Endothelial cell of umbilical vein (primary cell): Measurements from ENCODE around the gene SLC12A8. TPM values are rescaled to one million over a fixed set of nuclear protein-coding genes. Genes with fewer than 3 reads are reported as not detected.

Experiments used
- BruUV-seq: library from RNA; stranded (reverse); fragments of 400-500 nt; replicated peaks from 2 replicates; lab custom pipeline; 2021; lab: Mats Ljungman, UMichigan
- CTCF ChIA-PET: fragments of 300-600, 350-600 bp; sonication (Branson Sonifier 250); formaldehyde crosslinking; loops from one replicate; lab custom pipeline; 2021; ENCODE audit warnings: antibody characterized with exemption, inconsistent platforms; lab: Charles Lee
- POLR2A ChIA-PET: fragments of 300-600, 350-600 bp; sonication (Branson Sonifier 250); formaldehyde crosslinking; loops from one replicate; lab custom pipeline; 2021; ENCODE audit warnings: antibody characterized with exemption, inconsistent platforms; lab: Charles Lee
- DNase-seq: peaks from one replicate; pipeline ENCODE4 v3.0.0-alpha.2; 2011; ENCODE audit warnings: low read depth, low spot score
- FAIRE-seq: peaks from 2 replicates; lab custom pipeline; 2011; peaks lifted over from hg19 to GRCh38; lab: Jason Lieb, UNC
- H2AFZ ChIP-seq: 2 replicates; pipeline ENCODE4 v1.6.0; 2012; ENCODE audit warnings: low read depth, low read length, control low read depth, inconsistent platforms
- H3K27ac ChIP-seq: 2 replicates; pipeline ENCODE4 v1.5.1; 2011; ENCODE audit warnings: low read depth, mild to moderate bottlenecking, control low read depth, low read length, moderate library complexity; ENCODE audit not compliant: insufficient read depth
- H3K27me3 ChIP-seq, 2 experiments: 2 replicates each; pipeline versions ENCODE4 v1.6.0 to v1.6.1; 2011; ENCODE audit warnings: low read length in 2 of 2, mixed read lengths in 1 of 2; ENCODE audit not compliant: control insufficient read depth in 2 of 2, insufficient read depth in 2 of 2
- H3K36me3 ChIP-seq, 2 experiments: 2 replicates in 1 of 2; 3 replicates in 1 of 2; pipeline ENCODE4 v1.5.1; 2011; ENCODE audit warnings: low read length in 2 of 2, mild to moderate bottlenecking in 1 of 2, moderate library complexity in 1 of 2; ENCODE audit not compliant: control insufficient read depth in 2 of 2, insufficient read depth in 2 of 2; ENCODE audit errors: extremely low read depth in 1 of 2
- H3K4me1 ChIP-seq: 3 replicates; pipeline ENCODE4 v1.5.1; 2011; ENCODE audit warnings: mild to moderate bottlenecking, low read length; ENCODE audit not compliant: control insufficient read depth, insufficient read depth; ENCODE audit errors: extremely low read depth
- H3K4me2 ChIP-seq: 2 replicates; pipeline ENCODE4 v1.6.1; 2011; ENCODE audit warnings: low read length, control low read depth, mixed read lengths; ENCODE audit not compliant: insufficient read depth
- H3K4me3 ChIP-seq, 3 experiments: fragments of 200-600 bp in 1 of 3; sonication (generic), shearing (Covaris generic) in 1 of 3; replicated peaks in 1 of 3; 2 replicates each; pipeline ENCODE4 v1.5.1; 2011 to 2016; ENCODE audit warnings: control low read depth in 3 of 3, low read length in 3 of 3, mild to moderate bottlenecking in 2 of 3, inconsistent platforms in 1 of 3, low read depth in 1 of 3, moderate library complexity in 1 of 3; ENCODE audit not compliant: insufficient read depth in 1 of 3
- H3K79me2 ChIP-seq: 2 replicates; pipeline ENCODE4 v1.6.0; 2012; ENCODE audit warnings: low read length, inconsistent platforms; ENCODE audit not compliant: control insufficient read depth, insufficient read depth
- H3K9ac ChIP-seq: replicated peaks from 2 replicates; pipeline ENCODE3; 2011; ENCODE audit warnings: low read length, control low read depth; ENCODE audit not compliant: insufficient read depth; ENCODE audit errors: extremely low read depth
- H3K9me1 ChIP-seq: replicated peaks from 3 replicates; pipeline ENCODE4 v1.6.0; 2011; ENCODE audit warnings: mild to moderate bottlenecking, low read length; ENCODE audit not compliant: control insufficient read depth, insufficient read depth; ENCODE audit errors: extremely low read depth
- H3K9me3 ChIP-seq: replicated peaks from 2 replicates; pipeline ENCODE4 v1.5.1; 2012; ENCODE audit warnings: low read length, inconsistent platforms; ENCODE audit not compliant: control insufficient read depth, insufficient read depth
- H4K20me1 ChIP-seq: replicated peaks from 2 replicates; pipeline ENCODE3; 2011; ENCODE audit warnings: mild to moderate bottlenecking, low read length; ENCODE audit not compliant: control insufficient read depth, insufficient read depth; ENCODE audit errors: extremely low read depth
- CTCF ChIP-seq, 2 donors: IDR thresholded peaks; 1 replicate in 1 of 2; 2 replicates in 1 of 2; pipeline ENCODE4 v1.5.1; 2011; ENCODE audit warnings: low read length in 2 of 2, mild to moderate bottlenecking in 2 of 2, moderate library complexity in 2 of 2, control low read depth in 1 of 2, inconsistent platforms in 1 of 2, low read depth in 1 of 2; ENCODE audit not compliant: insufficient read depth in 1 of 2; ENCODE audit errors: extremely low read depth in 1 of 2
- EZH2 ChIP-seq: IDR thresholded peaks from 2 replicates; pipeline ENCODE4 v1.6.1; 2012; ENCODE audit warnings: borderline replicate concordance, low read depth, mild to moderate bottlenecking, moderate library complexity, low read length, inconsistent platforms; ENCODE audit not compliant: severe bottlenecking
- FOS ChIP-seq: IDR thresholded peaks from 2 replicates; pipeline ENCODE4 v1.6.1; 2011; ENCODE audit warnings: mild to moderate bottlenecking, low read length, moderate library complexity, borderline replicate concordance; ENCODE audit not compliant: insufficient read depth
- GATA2 ChIP-seq: IDR thresholded peaks from 2 replicates; pipeline ENCODE4 v1.7.0; 2011; ENCODE audit warnings: low read depth, mild to moderate bottlenecking, moderate library complexity, mixed read lengths, low read length; ENCODE audit not compliant: insufficient read length, insufficient read depth
- JUN ChIP-seq: IDR thresholded peaks from 2 replicates; pipeline ENCODE4 v1.6.1; 2011; ENCODE audit warnings: borderline replicate concordance, low read depth; ENCODE audit not compliant: insufficient read length, insufficient read depth
- MYC ChIP-seq: IDR thresholded peaks from one replicate; pipeline ENCODE4 v1.6.1; 2011; ENCODE audit warnings: mild to moderate bottlenecking, low read depth, low read length
- POLR2A ChIP-seq: IDR thresholded peaks from 2 replicates; pipeline ENCODE4 v1.6.1; 2012; ENCODE audit warnings: low read depth, mild to moderate bottlenecking, control low read depth, low read length
- POLR2AphosphoS5 ChIP-seq: IDR thresholded peaks from 2 replicates; pipeline ENCODE4 v1.6.1; 2012; ENCODE audit warnings: low read depth, mild to moderate bottlenecking, control low read depth, low read length, moderate library complexity; ENCODE audit not compliant: insufficient read depth
- dilution Hi-C: fragments of 300-500 bp; cut with MboI; formaldehyde crosslinking; loops from one replicate; pipeline ENCODE4 v1.15.0; 2019; ENCODE audit warnings: low sequenced_read_pairs; ENCODE audit not compliant: extremely low pct_ligation_motif_present
- intact Hi-C: fragments of 100-400 bp; cut with micrococcal nuclease; formaldehyde crosslinking; loops from one replicate; pipeline ENCODE4 v1.10.0; 2022
- polyA plus RNA-seq, 4 experiments: library from polyadenylated mRNA; depleted of rRNA in 3 of 4; stranded (reverse) in 3 of 4; unstranded in 1 of 4; fragments of >200 nt; gene quantifications; 2 replicates each; pipeline versions ENCODE4 v1.2.1 to v1.2.3, GENCODE V29; 2011 to 2012; ENCODE audit warnings: missing spikeins in 1 of 4
- total RNA-seq: library from RNA; stranded (reverse); gene quantifications from 2 replicates; pipeline ENCODE4 v1.2.3, GENCODE V29; 2021
- TF ChIP-seq, protein P1 (sequence below): IDR thresholded peaks from 2 replicates; pipeline ENCODE4 v1.6.1; 2011; ENCODE audit not compliant: insufficient read depth, insufficient read length

SLC12A8 gene
- total and polyA plus RNA-seq, 2 donors (not counting 3 experiments of a cell fraction or from before 2014, with no cell fraction given) = 0.86 to 0.90 TPM

DNA sequence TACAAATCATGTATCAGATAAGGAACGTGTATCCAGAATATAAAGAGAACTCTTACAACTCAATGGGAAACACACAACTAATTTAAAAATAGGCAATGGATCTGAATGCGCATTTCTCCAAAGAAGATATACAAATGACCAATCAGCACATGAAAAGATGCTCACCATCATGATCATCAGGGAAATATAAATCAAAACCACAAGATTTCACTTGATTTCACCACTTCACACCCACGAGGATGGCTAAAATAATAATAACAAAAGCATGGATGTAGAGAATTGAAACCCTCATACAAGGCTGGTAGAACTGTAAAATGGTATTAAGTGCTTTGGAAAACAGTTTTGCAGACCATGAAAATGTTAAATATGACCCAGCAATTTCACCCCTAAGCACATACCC is 26.7 kb upstream of the SLC12A8 start:
- no peaks in the 10 kb centered on the region for H3K9me1 ChIP-seq
- no peaks in the 10 kb centered on the region for H3K4me1 ChIP-seq
- BruUV-seq = no TSS peak
- no peak overlapping the region for H3K4me3 ChIP-seq
- no peak overlapping the region for H2AFZ ChIP-seq
- TF ChIP-seq POLR2AphosphoS5 (no peak), GATA2 (no peak), FOS (no peak), CTCF (IDR thresholded peaks at IDR 0.05; ENCODE audit: extremely low read depth in 1 of 2, insufficient read depth in 1 of 2, low read depth in 1 of 2, low read length in 2 of 2) (no peak)
- TF ChIP-seq, protein P1, sequence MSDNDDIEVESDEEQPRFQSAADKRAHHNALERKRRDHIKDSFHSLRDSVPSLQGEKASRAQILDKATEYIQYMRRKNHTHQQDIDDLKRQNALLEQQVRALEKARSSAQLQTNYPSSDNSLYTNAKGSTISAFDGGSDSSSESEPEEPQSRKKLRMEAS = no peak
- H3K27me3 ChIP-seq = no peaks in the 10 kb centered on the region
- no peaks in the 10 kb centered on the region for H3K9me3 ChIP-seq
- FAIRE-seq (no peak), DNase-seq (no peak)
- dilution Hi-C loops = no loop called here
- H3K9ac ChIP-seq = no peak overlapping the region
- POLR2A ChIA-PET = no interaction called here
- intact Hi-C loops = no loop called here
- no peaks in the 10 kb centered on the region for H3K79me2 ChIP-seq
- CTCF ChIA-PET = no interaction called here
- no peaks in the 10 kb centered on the region for H3K36me3 ChIP-seq
- H3K27ac ChIP-seq = no peak overlapping the region
- no peaks in the 10 kb centered on the region for H4K20me1 ChIP-seq
- no peak overlapping the region for H3K4me2 ChIP-seq

GRCh38 chr3:125238759-125239158 is 26.2 kb upstream of the SLC12A8 start:
- CTCF ChIA-PET = no interaction called here
- dilution Hi-C loops (no loop called here), intact Hi-C loops (no loop called here)
- TF ChIP-seq POLR2A = no peak
- TF ChIP-seq MYC = no peak
- TF ChIP-seq POLR2AphosphoS5 = no peak
- TF ChIP-seq EZH2 = no peak
- TF ChIP-seq JUN = no peak
- TF ChIP-seq, protein P1 = no peak
- TF ChIP-seq CTCF (IDR thresholded peaks at IDR 0.05; ENCODE audit: extremely low read depth in 1 of 2, insufficient read depth in 1 of 2, low read depth in 1 of 2, low read length in 2 of 2) = no peak
- no peak for TF ChIP-seq GATA2
- no peak for TF ChIP-seq FOS
- H2AFZ ChIP-seq = no peak overlapping the region
- no peak overlapping the region for H3K27ac ChIP-seq
- H3K79me2 ChIP-seq = no peaks in the 10 kb centered on the region
- H3K4me1 ChIP-seq = no peaks in the 10 kb centered on the region
- no peaks in the 10 kb centered on the region for H3K27me3 ChIP-seq
- no peak for DNase-seq
- H4K20me1 ChIP-seq = no peaks in the 10 kb centered on the region
- POLR2A ChIA-PET = no interaction called here
- H3K36me3 ChIP-seq = no peaks in the 10 kb centered on the region
- no peaks in the 10 kb centered on the region for H3K9me3 ChIP-seq
- no TSS peak for BruUV-seq
- no peaks in the 10 kb centered on the region for H3K9me1 ChIP-seq
- no peak overlapping the region for H3K9ac ChIP-seq
- H3K4me2 ChIP-seq = no peak overlapping the region
- no peak for FAIRE-seq
- H3K4me3 ChIP-seq = no peak overlapping the region
